Measurements from ENCODE around the gene CLEC10A.
"Not testable (repeated sequence)": the region's sequence is repeated elsewhere in the genome, so short reads cannot be mapped to it uniquely, and the experiment has no call there.

CLEC10A gene, protein sequence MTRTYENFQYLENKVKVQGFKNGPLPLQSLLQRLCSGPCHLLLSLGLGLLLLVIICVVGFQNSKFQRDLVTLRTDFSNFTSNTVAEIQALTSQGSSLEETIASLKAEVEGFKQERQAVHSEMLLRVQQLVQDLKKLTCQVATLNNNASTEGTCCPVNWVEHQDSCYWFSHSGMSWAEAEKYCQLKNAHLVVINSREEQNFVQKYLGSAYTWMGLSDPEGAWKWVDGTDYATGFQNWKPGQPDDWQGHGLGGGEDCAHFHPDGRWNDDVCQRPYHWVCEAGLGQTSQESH

DNA sequence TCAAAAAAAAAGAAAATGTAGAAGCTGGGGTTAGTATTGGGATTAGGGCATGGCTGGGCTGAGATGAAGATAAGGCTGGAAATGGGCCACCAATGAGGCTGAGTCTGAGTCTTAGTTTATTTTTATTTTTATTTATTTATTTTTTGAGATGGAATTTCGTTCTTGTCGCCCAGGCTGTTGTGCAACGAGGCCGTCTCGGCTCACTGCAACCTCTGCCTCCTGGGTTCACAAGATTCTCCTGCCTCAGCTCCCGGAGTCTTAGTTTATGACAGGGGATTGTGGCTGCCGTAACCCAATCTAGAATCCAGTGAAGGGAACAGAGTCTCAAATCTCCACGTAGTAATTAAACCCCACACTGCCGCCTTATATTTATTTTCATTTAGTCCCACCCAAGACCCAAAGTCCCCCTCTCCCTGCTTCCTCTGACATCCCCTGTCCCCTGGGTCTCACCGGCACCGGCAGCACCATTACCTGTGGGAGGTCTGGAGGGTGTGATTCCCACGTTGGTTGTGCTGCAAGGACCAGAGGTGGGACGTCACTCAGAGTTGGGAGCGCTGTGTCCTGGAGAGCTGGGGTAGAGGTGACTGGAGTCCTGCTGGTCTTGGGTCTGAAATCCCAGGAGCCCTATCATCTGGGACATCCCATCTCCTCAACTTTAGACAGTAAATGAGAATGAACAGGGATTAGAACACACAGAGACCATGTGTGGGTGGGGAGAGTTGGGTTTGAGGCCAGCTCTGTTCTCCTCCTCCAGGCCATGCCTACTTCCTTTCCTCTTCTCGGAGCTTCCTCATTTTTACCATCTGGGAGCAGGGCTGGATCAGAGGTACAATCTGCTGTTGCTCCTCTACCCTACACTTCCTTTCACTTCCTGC, at the start of gene CLEC10A:
Gene CLEC10A, minus strand, starts transcription at position 671 of the 875 bp plus-strand sequence. CDS start 1,439 bp downstream, outside the sequence.
- no peak for DNase-seq

DNA sequence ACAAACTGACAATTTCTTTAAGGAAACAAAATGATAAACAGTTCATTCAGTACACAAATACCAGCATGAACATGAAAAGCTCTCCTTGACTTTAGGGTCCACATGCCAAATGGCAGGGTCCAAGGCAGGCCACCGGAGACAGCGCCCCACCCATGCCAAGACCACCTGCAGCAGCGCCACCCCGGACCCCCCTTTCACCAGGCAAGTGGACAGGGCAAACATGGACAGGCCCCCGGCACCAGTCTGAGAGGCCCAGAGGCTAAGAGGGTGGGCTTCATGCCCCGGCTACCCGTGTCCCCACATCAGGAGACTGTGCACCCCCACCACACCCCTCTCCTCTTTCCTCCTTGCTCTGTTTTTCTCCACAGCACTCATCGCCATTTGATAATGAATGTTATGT, 49.3 kb upstream of the CLEC10A start:
- no peak for DNase-seq

DNA sequence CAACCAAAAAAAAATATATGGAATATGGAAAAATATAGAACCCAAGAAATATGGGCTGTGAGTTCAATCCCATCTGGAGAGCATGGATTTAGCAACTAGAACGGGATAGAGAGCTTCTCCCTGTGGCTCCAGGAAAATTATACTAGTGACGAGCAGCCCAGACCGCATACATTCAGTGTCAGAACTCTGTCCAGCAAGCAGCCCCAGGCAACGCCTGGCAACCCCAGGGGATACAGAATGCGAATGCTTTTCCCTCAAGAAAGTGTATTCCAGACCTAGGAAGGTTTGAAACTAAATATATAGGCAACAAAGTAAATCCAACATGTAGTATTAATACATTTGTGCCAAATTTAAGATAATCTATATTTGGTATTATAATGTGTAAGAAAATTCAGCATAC, 48.1 kb upstream of the CLEC10A start:
- DNase-seq = no peak

DNA sequence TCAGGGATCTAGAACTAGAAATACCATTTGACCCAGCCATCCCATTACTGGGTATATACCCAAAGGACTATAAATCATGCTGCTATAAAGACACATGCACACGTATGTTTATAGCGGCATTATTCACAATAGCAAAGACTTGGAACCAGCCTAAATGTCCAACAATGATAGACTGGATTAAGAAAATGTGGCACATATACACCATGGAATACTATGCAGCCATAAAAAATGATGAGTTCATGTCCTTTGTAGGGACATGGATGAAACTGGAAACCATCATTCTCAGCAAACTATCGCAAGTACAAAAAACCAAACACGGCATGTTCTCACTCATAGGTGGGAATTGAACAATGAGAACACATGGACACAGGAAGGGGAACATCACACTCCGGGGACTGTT, 47.5 kb upstream of the CLEC10A start:
- not testable (repeated sequence) for DNase-seq

DNA sequence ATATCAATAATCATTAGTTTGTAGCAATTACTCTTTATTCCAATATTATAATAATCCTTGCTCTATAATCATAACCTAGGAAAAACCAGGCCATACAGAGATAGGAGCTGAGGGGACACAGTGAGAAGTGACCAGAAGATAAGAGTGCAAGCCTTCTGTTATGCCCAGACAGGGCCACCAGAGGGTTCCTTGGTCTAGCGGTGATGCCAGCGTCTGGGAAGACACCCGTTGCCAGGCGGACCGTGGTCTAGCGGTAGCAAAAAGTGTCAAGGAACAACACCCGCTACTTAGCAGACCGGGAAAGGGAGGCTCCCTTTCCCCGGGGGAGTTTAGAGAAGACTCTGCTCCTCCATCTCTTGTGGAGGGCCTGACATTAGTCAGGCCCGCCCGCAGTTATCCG, 46.3 kb upstream of the CLEC10A start:
- DNase-seq = not testable (repeated sequence)

DNA sequence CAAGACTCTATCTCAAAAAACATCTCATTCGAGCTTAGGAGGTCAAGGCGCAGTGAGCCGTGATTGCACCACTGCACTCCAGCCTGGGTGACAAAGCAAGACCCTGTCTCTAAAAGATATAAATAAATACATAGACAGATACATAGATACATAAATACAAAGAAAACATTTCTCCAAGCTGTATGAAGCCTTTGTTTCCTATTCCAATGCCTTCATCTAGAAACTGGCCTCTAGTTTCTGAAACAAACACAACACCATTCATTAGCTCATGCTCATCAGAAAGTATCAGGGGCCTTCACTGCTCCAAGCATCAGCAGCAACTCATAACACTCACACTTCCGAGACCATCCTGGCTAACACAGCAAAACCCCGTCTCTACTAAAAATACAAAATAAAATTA, 44.9 kb upstream of the CLEC10A start:
- no peak for DNase-seq

DNA sequence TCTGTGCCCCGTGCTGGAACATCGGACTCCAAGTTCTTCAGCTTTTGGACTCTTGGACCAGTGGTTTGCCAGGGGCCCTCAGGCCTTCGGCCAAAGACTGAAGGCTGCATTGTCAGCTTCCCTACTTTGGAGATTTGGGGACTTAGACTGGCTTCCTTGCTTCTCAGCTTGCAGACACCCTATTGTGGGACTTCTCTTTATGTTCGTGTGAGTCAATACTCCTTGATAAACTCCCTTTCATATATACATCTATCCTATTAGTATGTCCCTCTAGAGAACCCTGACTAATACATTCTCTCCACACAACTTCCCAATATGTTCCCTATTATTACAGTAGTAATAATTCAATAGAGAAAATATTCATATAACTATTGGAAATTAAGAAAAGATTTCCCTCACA, 43.8 kb upstream of the CLEC10A start:
- no peak for DNase-seq

DNA sequence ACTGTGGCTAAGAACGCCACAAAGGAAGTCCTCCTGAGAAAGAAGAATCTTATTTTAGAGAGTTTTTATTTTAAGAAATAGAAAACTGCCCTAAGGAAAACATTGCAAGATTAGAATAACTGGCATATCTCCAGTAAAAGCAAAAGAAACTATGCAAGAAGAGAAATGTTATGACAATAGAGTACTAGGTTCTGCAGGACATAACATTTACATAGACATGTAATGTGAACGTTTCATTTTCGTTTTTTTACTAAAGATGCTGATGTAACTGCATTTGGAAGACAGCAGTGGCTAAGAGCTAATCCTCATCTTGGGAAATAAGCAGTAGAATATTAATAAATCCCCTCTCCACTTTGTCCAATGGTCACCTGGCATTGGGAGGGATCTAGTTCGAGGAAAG, 42.3 kb upstream of the CLEC10A start:
- no peak for DNase-seq

DNA sequence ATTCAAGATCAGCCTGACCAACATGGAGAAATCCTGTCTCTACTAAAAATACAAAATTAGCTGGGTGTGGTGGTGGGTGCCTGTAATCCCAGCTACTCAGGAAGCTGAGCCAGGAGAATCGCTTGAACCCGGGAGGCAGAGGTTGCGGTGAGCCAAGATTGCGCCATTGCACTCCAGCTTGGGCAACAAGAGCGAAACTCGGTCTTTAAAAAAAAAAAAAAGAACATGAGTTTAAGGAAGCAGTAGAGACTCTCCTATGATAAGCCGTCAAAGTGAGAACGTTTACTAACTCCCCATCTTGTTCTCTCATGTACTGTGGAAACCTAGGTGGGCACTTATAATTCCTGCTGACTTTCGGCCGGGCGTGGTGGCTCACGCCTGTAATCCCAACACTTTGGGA, 40.6 kb upstream of the CLEC10A start:
- not testable (repeated sequence) for DNase-seq

DNA sequence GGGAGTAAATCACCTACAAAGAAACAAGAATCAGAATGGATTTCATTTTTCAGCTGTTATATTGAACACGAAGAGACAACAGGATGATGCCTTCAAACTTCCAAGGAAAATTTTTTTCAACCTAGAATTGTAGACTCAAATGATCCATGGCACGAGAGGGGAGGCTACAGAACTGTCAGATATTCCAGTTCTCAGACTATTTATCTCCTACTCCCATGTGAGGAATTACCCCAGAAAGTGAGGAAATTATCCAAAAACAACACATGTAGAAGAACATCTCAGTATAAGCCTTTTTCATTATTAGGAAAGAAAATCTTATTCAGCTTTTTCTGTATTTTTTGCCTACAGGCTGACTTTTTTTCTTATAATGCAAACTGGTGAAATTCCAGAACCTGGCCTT, 40.1 kb upstream of the CLEC10A start:
- DNase-seq = no peak

DNA sequence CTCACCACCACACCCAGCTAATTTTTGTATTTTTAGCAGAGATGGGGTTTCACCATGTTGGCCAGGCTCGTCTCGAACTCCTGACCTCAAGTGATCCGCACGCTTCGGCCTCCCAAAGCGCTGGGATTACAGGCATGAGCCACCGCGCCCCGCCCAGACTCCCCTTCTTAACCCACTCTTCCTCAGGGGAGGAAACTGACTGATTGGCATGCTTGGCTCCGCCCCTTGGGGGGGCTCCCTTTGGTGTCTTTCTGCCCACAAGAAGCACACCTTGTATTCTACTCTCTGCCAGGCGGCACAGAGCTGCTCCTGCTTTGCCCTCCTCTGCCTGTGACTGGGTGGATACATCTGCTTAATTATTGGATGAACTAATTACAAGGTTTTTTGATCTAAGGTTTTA, 39.3 kb upstream of the CLEC10A start:
- no peak for DNase-seq

DNA sequence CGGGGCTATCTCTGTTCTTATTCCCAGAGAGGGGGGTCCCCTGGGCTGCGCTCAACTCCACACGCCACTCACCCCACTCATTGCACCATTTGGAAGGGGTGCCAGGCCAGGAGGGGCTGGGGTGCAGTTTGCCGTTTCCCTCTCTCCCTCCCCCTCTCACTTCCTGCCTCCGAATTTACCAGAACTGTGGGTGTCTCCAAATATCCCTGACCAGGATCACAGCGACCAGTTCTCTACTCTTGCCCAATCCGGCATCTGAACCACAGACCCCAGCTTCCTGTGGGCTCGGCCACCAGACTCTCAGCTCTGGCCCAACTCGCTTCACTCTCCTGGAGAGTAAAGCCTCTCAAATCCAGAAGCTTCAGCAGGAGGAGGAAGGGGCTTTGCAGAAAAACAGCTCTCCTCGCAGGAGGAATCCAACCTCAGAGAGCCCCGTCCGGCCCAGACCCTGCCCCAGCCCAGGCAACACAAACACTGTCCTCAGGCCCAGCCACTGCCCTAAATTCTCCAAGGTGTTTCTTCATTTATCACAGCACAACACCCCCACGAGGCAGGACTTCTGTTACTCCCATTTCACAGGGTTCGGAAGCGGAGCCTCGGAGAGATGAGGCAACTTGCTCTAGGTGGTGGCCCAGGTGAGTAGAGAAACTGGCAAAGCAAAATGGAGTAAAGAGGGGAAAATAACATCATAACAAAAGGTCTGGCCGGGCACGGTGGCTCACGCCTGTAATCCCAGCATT, 35.0 kb upstream of the CLEC10A start:
- DNase-seq = peak; percentile 41

DNA sequence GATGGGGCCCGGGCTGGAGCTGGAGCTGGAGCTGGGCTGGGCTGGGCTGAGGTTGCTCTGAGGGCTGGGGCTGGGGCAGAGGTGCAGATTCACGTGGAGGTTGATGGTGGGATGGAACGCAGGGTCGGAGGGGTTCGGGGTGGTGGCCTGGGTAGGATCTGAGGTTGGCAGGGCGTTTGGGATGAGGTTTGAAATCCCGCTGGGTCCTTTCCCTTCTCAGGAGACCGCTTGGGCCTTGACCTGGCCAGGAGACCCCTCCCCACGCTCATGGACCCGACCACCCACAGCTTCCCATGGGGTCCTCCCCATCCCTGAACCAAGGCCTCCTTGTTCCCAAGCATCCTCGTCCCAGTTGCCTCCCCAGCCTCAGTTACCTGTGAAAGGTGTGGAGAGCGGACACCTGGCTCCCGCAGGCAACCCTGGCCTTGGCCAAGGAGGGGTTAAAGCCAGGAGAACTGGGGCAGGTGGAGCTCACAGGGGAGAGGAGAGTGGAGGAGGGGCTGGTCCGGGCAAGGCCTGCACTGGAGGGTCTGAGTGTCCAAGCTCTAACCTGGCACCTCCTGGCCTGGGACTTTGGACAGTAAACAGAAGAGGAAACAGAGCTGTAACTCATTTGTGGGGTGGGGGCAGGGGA, 34.3 kb upstream of the CLEC10A start, which contains the start of gene ASGR2:
Gene ASGR2, minus strand, starts transcription at position 582 of the 634 bp plus-strand sequence. CDS start 582 bp downstream, outside the sequence.
- DNase-seq = no peak

DNA sequence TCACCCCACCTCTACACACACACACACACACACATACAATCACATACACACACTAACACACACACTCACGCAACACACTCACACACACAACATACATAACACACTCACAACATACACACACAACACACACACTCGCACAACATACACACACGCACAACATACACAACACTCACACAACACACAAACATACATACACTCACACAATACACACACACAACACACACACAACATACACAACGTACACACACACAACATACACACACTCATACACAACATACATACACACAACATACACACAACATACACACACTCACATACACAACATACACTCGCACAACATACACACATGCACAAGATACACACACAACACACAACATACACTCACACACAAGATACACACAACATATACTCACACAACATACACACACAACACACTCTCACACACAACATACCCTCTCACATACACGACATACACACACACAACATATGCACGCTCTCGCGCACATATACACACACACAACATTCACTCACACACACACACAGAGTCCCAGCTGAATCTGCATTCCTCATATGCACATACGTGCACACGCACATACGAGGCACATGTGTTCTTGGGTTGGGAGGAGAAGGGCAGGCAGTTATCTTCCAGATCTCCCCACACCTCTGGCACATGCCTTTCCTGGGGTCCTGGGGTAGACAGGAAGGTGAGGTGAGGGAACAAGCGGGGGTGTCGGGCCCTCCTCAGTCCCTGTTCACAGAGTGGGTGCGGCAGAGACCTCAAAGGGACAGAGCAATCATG, 33.4 kb upstream of the CLEC10A start:
- no peak for DNase-seq

DNA sequence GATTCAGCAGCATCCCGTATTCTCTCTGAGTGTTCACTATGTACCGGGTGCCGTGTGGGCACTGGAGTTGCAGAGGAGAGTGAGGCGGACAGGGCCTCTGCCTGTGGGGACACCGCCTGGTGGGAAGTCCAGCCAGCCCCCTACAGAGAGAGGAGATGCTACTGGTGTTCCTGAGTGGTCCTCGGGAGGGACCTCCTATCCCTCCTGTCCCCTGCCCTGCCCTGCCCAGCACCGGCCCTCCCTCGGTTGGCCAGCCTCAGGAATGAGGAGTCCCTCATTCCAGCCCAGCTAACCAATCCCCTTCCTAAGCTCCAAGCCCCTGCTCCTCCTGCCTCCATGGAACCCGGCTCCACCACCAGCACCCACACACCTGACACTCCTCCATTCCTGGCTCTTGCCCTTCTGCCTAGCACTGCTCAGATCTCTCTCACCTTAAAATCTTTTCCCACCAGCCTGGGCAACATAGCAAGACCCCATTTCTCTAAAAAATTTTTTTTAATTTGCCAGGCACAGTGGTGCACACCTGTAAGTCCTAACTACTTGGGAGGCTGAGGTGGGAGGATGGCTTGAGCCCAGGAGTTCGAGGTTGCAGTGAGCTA, 32.6 kb upstream of the CLEC10A start:
- no peak for DNase-seq

DNA sequence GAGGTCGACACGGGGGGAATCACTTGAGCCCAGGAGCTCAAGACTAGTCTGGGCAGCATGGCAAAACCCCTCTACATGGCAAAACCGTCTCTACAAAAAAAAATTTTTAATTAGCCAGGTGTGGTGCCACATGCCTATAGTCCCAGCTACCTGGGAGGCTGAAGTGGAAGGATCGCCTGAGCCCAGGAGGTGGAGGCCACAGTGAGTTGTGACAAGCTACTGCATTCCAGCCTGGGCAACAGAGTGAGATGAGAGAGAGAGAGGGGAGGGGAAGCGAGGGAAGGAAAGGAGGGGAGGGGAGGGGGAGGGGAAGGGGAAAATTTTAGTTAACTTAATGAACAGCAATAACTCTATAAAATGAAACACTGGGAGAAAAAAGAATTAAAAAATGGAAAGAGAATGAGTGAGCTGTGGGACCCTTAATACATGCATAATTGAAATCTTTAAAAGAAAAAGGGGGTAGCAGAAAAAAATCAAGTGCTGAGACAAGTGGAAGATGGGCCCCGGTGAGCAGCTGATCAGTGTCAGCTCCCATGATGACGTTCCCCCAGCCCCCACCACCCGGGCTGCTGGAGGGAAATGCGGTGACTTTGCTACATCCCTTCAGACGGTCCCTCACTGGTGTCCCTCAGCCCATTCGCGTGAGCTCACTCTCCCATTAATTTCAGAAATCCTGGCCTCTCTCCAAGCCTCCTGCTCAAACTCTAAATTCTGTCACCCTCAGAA, 31.9 kb upstream of the CLEC10A start:
- no peak for DNase-seq

DNA sequence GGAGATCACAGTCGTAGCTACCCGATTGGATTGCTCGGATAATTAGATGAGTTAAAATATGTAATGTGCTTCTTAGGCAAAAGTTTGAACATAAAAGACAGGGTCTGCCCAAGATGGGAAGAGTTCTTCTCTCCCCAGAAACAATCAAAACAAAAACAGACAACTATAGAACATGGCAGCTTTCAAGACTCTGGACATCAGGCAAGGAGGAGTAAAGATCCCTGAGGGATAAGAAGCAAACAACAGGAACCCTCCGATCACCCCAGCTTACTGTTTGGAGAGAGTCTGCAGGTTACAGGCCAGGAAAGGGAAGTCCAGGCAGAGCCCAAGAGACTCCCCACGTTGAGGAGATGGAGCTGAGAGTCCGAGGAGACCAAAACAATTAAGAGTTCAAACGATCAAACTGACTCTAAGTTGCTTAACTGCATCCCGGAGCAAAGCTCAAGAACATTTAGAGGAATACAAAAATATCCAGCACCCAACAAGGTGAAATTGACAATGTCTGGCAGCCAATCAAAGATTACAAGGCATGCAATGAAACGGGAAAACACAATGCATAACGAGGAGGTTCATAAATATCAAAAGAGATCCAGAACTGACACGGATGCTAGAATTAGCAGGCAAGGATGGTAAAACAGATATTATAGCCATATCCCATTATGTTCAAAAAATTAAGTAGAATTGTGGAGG, 30.7 kb upstream of the CLEC10A start:
- DNase-seq = no peak

DNA sequence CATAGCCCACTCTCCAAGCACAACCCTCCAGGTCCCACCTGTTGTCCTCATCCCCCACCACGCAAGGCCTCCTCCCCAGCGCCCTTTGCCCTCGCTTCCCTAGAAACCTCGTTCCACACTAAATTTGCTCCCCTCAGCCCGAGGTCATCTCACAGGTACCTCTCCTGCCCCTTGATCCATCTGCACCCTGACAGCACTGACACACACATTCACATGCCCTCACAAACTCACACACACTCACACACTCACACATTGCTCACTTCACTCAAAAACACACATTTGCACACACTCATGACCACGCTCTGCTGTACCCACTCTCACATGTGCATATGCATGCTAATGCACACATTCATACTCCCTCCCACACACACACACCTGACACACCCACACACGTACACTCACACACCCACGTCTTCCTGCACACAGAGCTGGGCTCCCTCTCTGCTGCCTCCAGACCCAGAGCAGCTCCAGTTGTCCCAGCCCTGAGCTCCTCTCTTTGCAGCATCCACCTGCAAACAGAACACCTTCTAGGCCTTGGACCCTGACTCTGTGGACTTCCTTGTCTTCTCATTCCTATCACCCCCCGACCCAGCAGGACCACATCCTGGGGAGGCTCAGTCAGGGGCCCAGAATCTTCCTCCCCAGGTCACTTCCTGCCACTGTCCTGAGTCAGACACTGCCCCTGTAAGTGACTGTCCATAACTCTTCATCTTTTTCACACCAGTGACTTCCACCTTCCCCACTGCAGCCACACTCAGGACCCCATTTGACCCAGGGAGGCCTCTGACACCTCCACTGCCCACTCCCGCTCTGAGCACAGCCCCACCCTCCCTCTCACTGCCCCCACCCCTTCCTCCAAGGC, 29.6 kb upstream of the CLEC10A start:
- DNase-seq = no peak

DNA sequence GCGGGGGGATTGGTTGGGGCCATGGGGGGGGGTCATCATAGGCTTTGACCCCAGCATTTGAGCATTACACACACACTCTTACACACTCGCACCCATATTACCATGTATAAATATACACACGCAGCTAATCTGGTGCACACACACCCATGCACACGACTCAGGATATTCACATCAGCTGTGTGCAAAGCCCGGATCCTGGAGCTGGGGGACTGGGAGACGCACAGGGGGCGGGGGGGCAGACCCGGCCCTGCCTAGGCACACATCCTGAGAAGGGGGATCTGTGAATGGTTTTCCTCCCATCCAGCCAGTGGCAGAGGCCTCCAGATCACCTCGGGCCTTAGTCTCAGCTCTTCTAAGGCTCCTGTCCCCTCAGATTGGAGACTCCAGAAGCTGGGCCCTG, 28.9 kb upstream of the CLEC10A start:
- DNase-seq = no peak
